ENCODE results near the gene HAGH.

The HAGH gene

DNA sequence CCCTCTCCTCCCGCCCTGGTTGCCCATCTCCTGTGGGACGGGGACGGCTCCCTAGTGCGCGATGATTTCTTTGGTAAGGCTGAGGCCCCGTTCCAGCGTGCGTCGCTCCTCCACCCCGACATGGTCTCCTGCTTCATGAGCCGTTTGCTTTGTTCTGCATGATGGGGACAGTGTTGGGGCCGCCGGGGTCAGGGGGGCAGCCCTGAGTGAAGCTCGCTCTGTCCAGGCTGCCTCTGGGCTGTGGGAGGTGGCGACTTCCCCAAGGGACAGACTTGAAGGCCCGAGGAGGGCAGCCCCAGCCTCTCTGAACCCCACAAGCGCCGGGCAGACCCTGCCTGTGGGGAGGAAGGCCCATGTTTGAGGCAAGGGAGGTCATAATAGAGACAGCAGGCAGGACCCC is 67.7 kb downstream of the HAGH start:
- DNase-seq, result no peak

DNA sequence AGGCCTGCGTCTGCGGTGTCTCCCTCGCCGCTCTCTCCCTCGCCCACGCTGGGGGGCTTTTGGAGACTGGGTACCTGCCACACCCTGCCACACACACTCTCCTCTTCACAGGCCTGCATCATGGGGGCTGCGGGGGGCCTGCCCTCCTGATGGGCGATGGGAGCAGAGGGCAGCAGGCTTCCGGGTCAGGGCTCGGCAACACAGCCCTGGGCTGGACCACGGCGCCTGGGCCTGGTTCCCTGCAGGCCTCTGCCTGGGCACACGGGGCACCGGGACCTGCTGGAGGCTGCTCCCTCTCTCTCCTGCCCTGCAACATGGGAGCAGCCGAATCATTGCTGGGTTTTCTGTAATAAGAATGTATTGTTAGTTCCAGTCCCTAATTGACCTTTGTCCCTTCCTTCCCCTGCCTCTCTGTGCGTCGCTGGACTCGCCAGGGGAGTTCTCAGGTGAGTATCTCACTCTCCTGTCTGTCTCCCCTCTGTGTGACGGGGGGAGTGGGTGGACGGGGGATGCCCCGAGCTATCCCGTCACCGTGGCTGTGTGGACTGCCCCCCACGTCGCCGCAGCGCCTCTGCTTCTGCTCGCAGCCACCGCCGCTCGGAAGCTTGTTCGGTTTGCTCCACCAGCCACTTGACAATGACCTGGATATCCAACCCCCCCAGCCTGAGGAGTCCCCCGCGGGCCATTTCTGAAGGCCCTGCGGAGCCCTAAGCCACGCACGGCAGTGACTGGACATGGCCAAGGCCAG is 68.7 kb downstream of the HAGH start:
- DNase-seq, result no peak

Data from NCI-H82 (cell line).